HEK293 (cell line): Measurements from ENCODE around the gene TMEM14A.

Experiments used
- CTCF ChIA-PET: fragments of 350-600 bp; formaldehyde crosslinking; extraction: SDS; loops from one replicate; lab custom pipeline; 2021; ENCODE audit warnings: antibody characterized with exemption; lab: Yijun Ruan, JAX
- POLR2A ChIA-PET: fragments of 300-600 bp; formaldehyde crosslinking; extraction: SDS; loops from one replicate; lab custom pipeline; 2020; ENCODE audit warnings: antibody characterized with exemption, inconsistent platforms; lab: Yijun Ruan, JAX
- H3K27ac ChIP-seq: fragments of 200-500 bp; sonication (Bioruptor generic); 2 replicates; pipeline ENCODE4 v1.5.1; 2014; ENCODE audit warnings: low read depth, low read length, control low read depth, inconsistent platforms; ENCODE audit errors: extremely low read depth
- H3K36me3 ChIP-seq, 2 experiments: fragments of 200-500 bp in 1 of 2; sonication (Bioruptor generic) in 1 of 2; 1 replicate in 1 of 2; 2 replicates in 1 of 2; pipeline ENCODE4 v1.5.1; 2014 to 2017; ENCODE audit warnings: inconsistent platforms in 2 of 2, low read length in 2 of 2; ENCODE audit not compliant: control insufficient read depth in 2 of 2, insufficient read depth in 1 of 2
- H3K4me1 ChIP-seq: fragments of 200-500 bp; sonication (Bioruptor generic); 2 replicates; pipeline ENCODE4 v1.5.1; 2014; ENCODE audit warnings: mild to moderate bottlenecking, low read length, inconsistent platforms; ENCODE audit not compliant: control insufficient read depth, insufficient read depth
- H3K4me3 ChIP-seq: 2 replicates; pipeline ENCODE4 v1.5.1; 2011; ENCODE audit warnings: low read depth, mild to moderate bottlenecking, control low read depth, low read length, moderate library complexity
- H3K9me3 ChIP-seq: fragments of 200-500 bp; sonication (Bioruptor generic); 2 replicates; pipeline ENCODE4 v1.5.1; 2014; ENCODE audit warnings: low read depth, low read length, inconsistent platforms; ENCODE audit not compliant: control insufficient read depth, insufficient read depth
- GLI2 ChIP-seq: fragments of 450-650 bp; formaldehyde crosslinking; IDR thresholded peaks from 2 replicates; pipeline ENCODE4; 2017; ENCODE audit warnings: missing biosample characterization, missing genetic modification characterization, low read depth, borderline replicate concordance
- PBX3 ChIP-seq: sonication (generic); formaldehyde crosslinking; IDR thresholded peaks from 2 replicates; pipeline ENCODE4 v1.8.1; 2022; ENCODE audit warnings: mild to moderate bottlenecking, moderate library complexity, missing genetic modification reagents
- PRDM2 ChIP-seq: fragments of 450-650 bp; formaldehyde crosslinking; IDR thresholded peaks from 2 replicates; pipeline ENCODE4 v1.5.1; 2016; ENCODE audit warnings: missing biosample characterization, missing genetic modification characterization, borderline replicate concordance
- RBAK ChIP-seq: fragments of 450-650 bp; formaldehyde crosslinking; IDR thresholded peaks from 2 replicates; pipeline ENCODE4 v1.5.1; 2016; ENCODE audit warnings: missing biosample characterization, missing genetic modification characterization
- ZBTB20 ChIP-seq: fragments of 450-650 bp; formaldehyde crosslinking; IDR thresholded peaks from 2 replicates; pipeline ENCODE4 v1.5.1; 2016; ENCODE audit warnings: missing biosample characterization, missing genetic modification characterization
- ZBTB48 ChIP-seq: fragments of 450-650 bp; formaldehyde crosslinking; IDR thresholded peaks from 2 replicates; pipeline ENCODE4 v1.5.1; 2016; ENCODE audit warnings: missing biosample characterization, missing genetic modification characterization
- ZNF112 ChIP-seq: fragments of 450-650 bp; formaldehyde crosslinking; IDR thresholded peaks from 2 replicates; pipeline ENCODE4 v1.5.0; 2017; ENCODE audit warnings: missing biosample characterization, missing genetic modification characterization
- ZNF16 ChIP-seq: fragments of 450-650 bp; formaldehyde crosslinking; IDR thresholded peaks from 2 replicates; pipeline ENCODE4 v1.5.1; 2016; ENCODE audit warnings: low read depth, missing biosample characterization, missing genetic modification characterization
- ZNF214 ChIP-seq: fragments of 450-650 bp; formaldehyde crosslinking; IDR thresholded peaks from 2 replicates; pipeline ENCODE4 v1.5.1; 2017; ENCODE audit warnings: missing biosample characterization, mild to moderate bottlenecking, missing genetic modification characterization, borderline replicate concordance
- ZNF37A ChIP-seq: fragments of 450-650 bp; IDR thresholded peaks from 2 replicates; pipeline ENCODE4 v1.5.1; 2018; ENCODE audit warnings: missing biosample characterization, missing genetic modification characterization
- ZNF501 ChIP-seq: fragments of 450-650 bp; formaldehyde crosslinking; IDR thresholded peaks from 2 replicates; pipeline ENCODE4 v1.5.1; 2016; ENCODE audit warnings: missing biosample characterization, missing genetic modification characterization
- ZNF580 ChIP-seq: fragments of 450-650 bp; formaldehyde crosslinking; IDR thresholded peaks from 2 replicates; pipeline ENCODE4 v1.5.1; 2016; ENCODE audit warnings: missing biosample characterization, missing genetic modification characterization
- ZNF585B ChIP-seq: fragments of 450-650 bp; formaldehyde crosslinking; IDR thresholded peaks from 2 replicates; pipeline ENCODE4 v1.5.1; 2016; ENCODE audit warnings: missing biosample characterization, missing genetic modification characterization
- ZNF621 ChIP-seq: fragments of 450-650 bp; formaldehyde crosslinking; IDR thresholded peaks from 2 replicates; pipeline ENCODE4 v1.5.1; 2017; ENCODE audit warnings: missing biosample characterization, missing genetic modification characterization
- ZNF704 ChIP-seq: fragments of 450-650 bp; formaldehyde crosslinking; IDR thresholded peaks from 2 replicates; pipeline ENCODE4 v1.5.1; 2016; ENCODE audit warnings: missing biosample characterization, missing genetic modification characterization
- ZNF76 ChIP-seq: fragments of 450-650 bp; formaldehyde crosslinking; IDR thresholded peaks from 2 replicates; pipeline ENCODE4; 2016; ENCODE audit warnings: low read depth, missing biosample characterization, missing genetic modification characterization, borderline replicate concordance
- ZNF777 ChIP-seq: fragments of 450-650 bp; formaldehyde crosslinking; IDR thresholded peaks from 2 replicates; pipeline ENCODE4 v1.5.1; 2017; ENCODE audit warnings: missing biosample characterization, missing genetic modification characterization, borderline replicate concordance
- ZNF785 ChIP-seq: fragments of 450-650 bp; formaldehyde crosslinking; IDR thresholded peaks from 2 replicates; pipeline ENCODE4 v1.5.1; 2016; ENCODE audit warnings: missing biosample characterization, missing genetic modification characterization

TMEM14A gene

GRCh38 chr6:52657870-52658269 is 13.0 kb upstream of the TMEM14A start:
- no peak for TF ChIP-seq ZNF112 (tag by site-specific recombination)
- no peak for TF ChIP-seq PBX3 (CRISPR knock-in tag)
- TF ChIP-seq GLI2: no peak
- no peak for TF ChIP-seq ZNF501
- ChIA-PET POLR2A (no interaction called here), CTCF (interaction anchor here (0.6 to 2.5 kb wide), 6 partner anchors 25 to 426 kb away, joined by 3 to 7 read pairs (median 5); no protein-coding TSS in a partner anchor)
- peaks cover 8% of the 10 kb centered on the region; the same call in 1 of the 2 replicates for H3K4me1 ChIP-seq
- H3K9me3 ChIP-seq: no peaks in the 10 kb centered on the region
- no peak overlapping the region for H3K27ac ChIP-seq
- no peak overlapping the region for H3K4me3 ChIP-seq
- no peaks in the 10 kb centered on the region; a peak in 1 of 3 replicates for H3K36me3 ChIP-seq

- ChIA-PET POLR2A (interaction anchor here (1.0 to 2.9 kb wide), 2 partner anchors 16 to 242 kb away, joined by 3 to 10 read pairs; partner anchors contain the start of gene EFHC1), CTCF (interaction anchor here (0.7 to 4.3 kb wide), 16 partner anchors 10 to 823 kb away, joined by 3 to 104 read pairs (median 9); partner anchors contain the start of gene EFHC1)
- H3K4me1 ChIP-seq: peaks cover 10% of the 10 kb centered on the region; the same call in 1 of the 2 replicates
- no peaks in the 10 kb centered on the region for H3K9me3 ChIP-seq
- peak overlapping the region; percentile 55 for H3K27ac ChIP-seq
- peaks cover 0 to 3% of the 10 kb centered on the region in 2 experiments; a peak in 2 of 3 replicates for H3K36me3 ChIP-seq
- TF ChIP-seq ZBTB20 (no peak), ZNF585B (no peak), ZNF76 (tag by site-specific recombination) (no peak), ZNF580 (tag by site-specific recombination) (no peak), ZNF621 (tag by site-specific recombination) (no peak), ZBTB48 (no peak), RBAK (tag by site-specific recombination) (no peak), ZNF785 (tag by site-specific recombination) (no peak), PRDM2 (tag by site-specific recombination) (no peak), ZNF704 (no peak), ZNF777 (no peak), ZNF37A (tag by site-specific recombination) (no peak), ZNF16 (no peak), ZNF214 (tag by site-specific recombination) (no peak)
- no peak overlapping the region for H3K4me3 ChIP-seq
Measured at GRCh38 chr6:52661551-52661950, 9.4 kb upstream of the TMEM14A start.
